HFFc6 (cell line): ENCODE results near the gene CEP63. TPM values are rescaled to one million over a fixed set of nuclear protein-coding genes. Genes with fewer than 3 reads are reported as not detected.

Experiments
- DNase-seq: peaks from one replicate; pipeline ENCODE4 v3.0.0-alpha.2; 2018
- H3K27ac Mint-ChIP-seq: 2 replicates; pipeline ENCODE4 v1.8.0; 2020; ENCODE audit warnings: mild to moderate bottlenecking, mixed read lengths
- H3K27me3 Mint-ChIP-seq: 2 replicates; pipeline ENCODE4 v1.8.0; 2021; ENCODE audit warnings: mild to moderate bottlenecking, moderate library complexity, mixed read lengths; ENCODE audit not compliant: insufficient read depth
- H3K36me3 Mint-ChIP-seq: 2 replicates; pipeline ENCODE4 v1.8.0; 2021; ENCODE audit warnings: low read depth, mixed read lengths
- H3K4me1 Mint-ChIP-seq: 2 replicates; pipeline ENCODE4 v1.8.0; 2020; ENCODE audit warnings: low read depth, mixed read lengths
- H3K4me3 Mint-ChIP-seq: 2 replicates; pipeline ENCODE4 v1.8.0; 2020; ENCODE audit warnings: mild to moderate bottlenecking, moderate library complexity, mixed read lengths
- H3K9me3 Mint-ChIP-seq: 2 replicates; pipeline ENCODE4 v1.8.0; 2020; ENCODE audit warnings: mild to moderate bottlenecking, mixed read lengths
- CTCF ChIP-seq: fragments of 200-600 bp; sonication (generic); IDR thresholded peaks from 2 replicates; pipeline ENCODE4 v1.5.0; 2021; ENCODE audit warnings: antibody characterized with exemption, mild to moderate bottlenecking
- total RNA-seq, 6 experiments: library from RNA; stranded (reverse); fragmentation: NEBNext Ultra II Directional; extraction: Animal tissue kit (Norgen Biotek cat#: 25700); gene quantifications; 2 replicates in 1 of 6; 3 replicates in 5 of 6; pipeline ENCODE4 v1.2.3, GENCODE V29; 2021

CEP63 gene
- total RNA-seq, 6 experiments from 2014 or later: 17.3 to 23.3 (median 21.3) TPM

- Mint-ChIP-seq H3K4me3 (peak overlapping the region; percentile 75; the same call in 1 of the 2 replicates), H3K4me1 (peaks cover 15% of the 10 kb centered on the region), H3K27me3 (peaks cover 25% of the 10 kb centered on the region), H3K27ac (no peak overlapping the region), H3K36me3 (no peaks in the 10 kb centered on the region; the same call in 1 of the 2 replicates), H3K9me3 (no peaks in the 10 kb centered on the region)
- DNase-seq: no peak
- no peak for TF ChIP-seq CTCF
Measured at GRCh38 chr3:134600206-134600605, 114.3 kb downstream of the CEP63 start.

- peak; percentile 59 for DNase-seq
- Mint-ChIP-seq H3K9me3 (no peaks in the 10 kb centered on the region), H3K27me3 (peaks cover 25% of the 10 kb centered on the region), H3K27ac (no peak overlapping the region), H3K36me3 (no peaks in the 10 kb centered on the region), H3K4me1 (peaks cover 15% of the 10 kb centered on the region), H3K4me3 (peak overlapping the region; percentile 75)
- peak; percentile 97 for TF ChIP-seq CTCF
Measured at GRCh38 chr3:134600685-134601463, 115.0 kb downstream of the CEP63 start.

- Mint-ChIP-seq H3K4me3 (no peak overlapping the region), H3K27ac (no peak overlapping the region), H3K36me3 (no peaks in the 10 kb centered on the region), H3K9me3 (no peaks in the 10 kb centered on the region), H3K4me1 (peaks cover 15% of the 10 kb centered on the region), H3K27me3 (peaks cover 26% of the 10 kb centered on the region)
- no peak for TF ChIP-seq CTCF
- peak; percentile 63 for DNase-seq
Measured at GRCh38 chr3:134601539-134602439, 115.9 kb downstream of the CEP63 start.

- Mint-ChIP-seq H3K36me3 (no peaks in the 10 kb centered on the region), H3K27me3 (peaks cover 23% of the 10 kb centered on the region), H3K27ac (no peak overlapping the region), H3K9me3 (no peaks in the 10 kb centered on the region), H3K4me3 (no peak overlapping the region), H3K4me1 (peaks cover 15% of the 10 kb centered on the region)
- DNase-seq: no peak
- no peak for TF ChIP-seq CTCF
Measured at GRCh38 chr3:134602440-134602814, 116.6 kb downstream of the CEP63 start.

GRCh38 chr3:134603480-134603879 lies 117.6 kb downstream of the CEP63 start:
- H3K27ac Mint-ChIP-seq: no peak overlapping the region
- H3K4me3 Mint-ChIP-seq: no peak overlapping the region
- H3K9me3 Mint-ChIP-seq: no peaks in the 10 kb centered on the region
- no peak for TF ChIP-seq CTCF
- no peak for DNase-seq
- H3K4me1 Mint-ChIP-seq: peaks cover 15% of the 10 kb centered on the region
- no peaks in the 10 kb centered on the region for H3K36me3 Mint-ChIP-seq
- peaks cover 25% of the 10 kb centered on the region for H3K27me3 Mint-ChIP-seq
